Fibroblast of the aortic adventitia (primary cell): Measurements from ENCODE around the gene LNPEP. TPM values are rescaled to one million over a fixed set of nuclear protein-coding genes. Genes with fewer than 3 reads are reported as not detected.

Experiments used
- DNase-seq: peaks from one replicate; pipeline ENCODE4 v3.0.0-alpha.2; 2010; ENCODE audit warnings: low read depth
- H3K4me3 ChIP-seq: 2 replicates; pipeline ENCODE4 v1.5.1; 2011; ENCODE audit warnings: low read depth, mild to moderate bottlenecking, control low read depth, low read length, moderate library complexity
- CTCF ChIP-seq: IDR thresholded peaks from 2 replicates; pipeline ENCODE4 v1.5.1; 2011; ENCODE audit warnings: mild to moderate bottlenecking, low read length, control low read depth, inconsistent platforms; ENCODE audit not compliant: insufficient read depth
- total RNA-seq: library from RNA; depleted of rRNA; stranded (reverse); fragments of >200 nt; gene quantifications from 2 replicates; pipeline ENCODE4 v1.2.3, GENCODE V29; 2012; ENCODE audit warnings: low replicate concordance

LNPEP gene
- total RNA-seq, 1 donor, result 46.3 TPM

- TF ChIP-seq CTCF, result no peak
- no peak overlapping the region for H3K4me3 ChIP-seq
- DNase-seq, result no peak
Observed at GRCh38 chr5:96932026-96932425, 3.9 kb upstream of the LNPEP start.

GRCh38 chr5:96933764-96934707 is 1.8 kb upstream of the LNPEP start:
- DNase-seq, result peak; percentile 67
- H3K4me3 ChIP-seq, result peak overlapping the region; percentile 90
- no peak for TF ChIP-seq CTCF

- H3K4me3 ChIP-seq, result peak overlapping the region; percentile 90
- DNase-seq, result peak; percentile 91
- TF ChIP-seq CTCF, result no peak
Observed at GRCh38 chr5:96934708-96935558, 947 bp upstream of the LNPEP start.

- no peak for TF ChIP-seq CTCF
- DNase-seq, result peak; percentile 23
Observed at GRCh38 chr5:96936431-96937320, 796 bp downstream of the LNPEP start.

GRCh38 chr5:96940586-96940985 is 4.7 kb downstream of the LNPEP start:
- no peak overlapping the region for H3K4me3 ChIP-seq
- no peak for TF ChIP-seq CTCF
- DNase-seq, result peak; percentile 35

More at GRCh38 chr5:96936431-96937320, 796 bp downstream of the LNPEP start:
- peak overlapping the region; percentile 90 for H3K4me3 ChIP-seq

- DNase-seq, result no peak
- H3K4me3 ChIP-seq, result no peak overlapping the region
- TF ChIP-seq CTCF, result no peak
Observed at GRCh38 chr5:96941140-96941539, 5.3 kb downstream of the LNPEP start.
